ENCODE data around the gene TP53RK. TPM values are rescaled to one million over a fixed set of nuclear protein-coding genes. Genes with fewer than 3 reads are reported as not detected.

The TP53RK gene
- total and polyA plus RNA-seq, 4 donors = 4.7 to 12.8 (median 6.8) TPM

- no peak overlapping the region for H3K27ac ChIP-seq (ENCODE audit: low read depth in 1 of 2, low read length in 2 of 2)
- no peak overlapping the region for H3K4me3 ChIP-seq (ENCODE audit: low read depth in 1 of 3, low read length in 3 of 3)
- no peak for TF ChIP-seq HNF4A (conservative IDR thresholded peaks at IDR 0.05)
- TF ChIP-seq RXRA (IDR thresholded peaks at IDR 0.05) = no peak
- no peak for TF ChIP-seq NR2F2 (IDR thresholded peaks at IDR 0.05)
- TF ChIP-seq YY1 (IDR thresholded peaks at IDR 0.05) = no peak
- TF ChIP-seq HNF4G (IDR thresholded peaks at IDR 0.05) = no peak
- TF ChIP-seq EGR1 (IDR thresholded peaks at IDR 0.05; ENCODE audit: low read depth in 2 of 2) = no peak
- H3K36me3 ChIP-seq (ENCODE audit: control insufficient read depth in 4 of 4, insufficient read depth in 3 of 4, low read depth in 1 of 4, low read length in 3 of 4) = no peaks in the 10 kb centered on the region
- peaks cover 10 to 33% (median 23%) of the 10 kb centered on the region in 4 donors for H3K4me1 ChIP-seq (ENCODE audit: control insufficient read depth in 4 of 4, insufficient read depth in 4 of 4, low read length in 3 of 4)
- no peak overlapping the region for H3K9ac ChIP-seq (ENCODE audit: low read depth in 1 of 2, low read length in 2 of 2)
- WGBS = 95% methylated on average over 9 of the region's 9 CpGs
- H3K27me3 ChIP-seq (ENCODE audit: control insufficient read depth in 4 of 4, insufficient read depth in 4 of 4, low read length in 3 of 4) = no peaks in the 10 kb centered on the region
- no peaks in the 10 kb centered on the region for H3K9me3 ChIP-seq (ENCODE audit: control insufficient read depth in 4 of 4, low read length in 3 of 4)
- DNase-seq (ENCODE audit: low spot score) = no peak
These were observed 28.7 kb upstream of the TP53RK start for GRCh38 chr20:46717818-46718541.

- H3K4me3 ChIP-seq (ENCODE audit: low read depth in 1 of 3, low read length in 3 of 3) = no peak overlapping the region
- H3K27ac ChIP-seq (ENCODE audit: low read depth in 1 of 2, low read length in 2 of 2) = peak overlapping the region; percentile 45 to 76
- DNase-seq (ENCODE audit: low spot score) = no peak
- no peaks in the 10 kb centered on the region for H3K9me3 ChIP-seq (ENCODE audit: control insufficient read depth in 4 of 4, low read length in 3 of 4)
- peaks cover 18 to 48% (median 47%) of the 10 kb centered on the region in 4 donors for H3K4me1 ChIP-seq (ENCODE audit: control insufficient read depth in 4 of 4, insufficient read depth in 4 of 4, low read length in 3 of 4)
- 11% methylated on average over 4 of the region's 4 CpGs for WGBS
- no peaks in the 10 kb centered on the region for H3K36me3 ChIP-seq (ENCODE audit: control insufficient read depth in 4 of 4, insufficient read depth in 3 of 4, low read depth in 1 of 4, low read length in 3 of 4)
- H3K9ac ChIP-seq (ENCODE audit: low read depth in 1 of 2, low read length in 2 of 2) = no peak overlapping the region
- TF ChIP-seq CTCF (IDR thresholded peaks at IDR 0.05; ENCODE audit: low read depth, low read length, missing input control) (peak; percentile 15), RAD21 (IDR thresholded peaks at IDR 0.05) (peak; percentile 54 to 68), SP1 (IDR thresholded peaks at IDR 0.05) (peak; percentile 66), JUND (IDR thresholded peaks at IDR 0.05) (peak in 1 of 2 donors; percentile 75), TAF1 (conservative IDR thresholded peaks at IDR 0.05) (no peak), HNF4G (IDR thresholded peaks at IDR 0.05) (peak; percentile 20), ZBTB33 (IDR thresholded peaks at IDR 0.05) (peak; percentile 70), NR2F2 (IDR thresholded peaks at IDR 0.05) (peak; percentile 53), RXRA (IDR thresholded peaks at IDR 0.05) (peak; percentile 99), MAX (IDR thresholded peaks at IDR 0.05) (peak; percentile 96), YY1 (IDR thresholded peaks at IDR 0.05) (peak; percentile 75), REST (IDR thresholded peaks at IDR 0.05) (peak; percentile 49), FOXA1 (IDR thresholded peaks at IDR 0.05) (peak; percentile 78), EGR1 (IDR thresholded peaks at IDR 0.05; ENCODE audit: low read depth in 2 of 2) (peak in 1 of 2 donors; percentile 87), HNF4A (conservative IDR thresholded peaks at IDR 0.05) (peak; percentile 64 to 84), GABPA (IDR thresholded peaks at IDR 0.05 in 1 of 2, conservative IDR thresholded peaks at IDR 0.05 in 1 of 2) (peak in 1 of 2 donors; percentile 67), ATF3 (IDR thresholded peaks at IDR 0.05) (no peak), FOXA2 (IDR thresholded peaks at IDR 0.05) (no peak)
- no peaks in the 10 kb centered on the region for H3K27me3 ChIP-seq (ENCODE audit: control insufficient read depth in 4 of 4, insufficient read depth in 4 of 4, low read length in 3 of 4)
These were observed 26.1 kb upstream of the TP53RK start for GRCh38 chr20:46715292-46715756.
